Caco-2 (cell line): ENCODE data around the gene CTSD. TPM values are rescaled to one million over a fixed set of nuclear protein-coding genes. Genes with fewer than 3 reads are reported as not detected.

Source experiments
- BruUV-seq: library from RNA; stranded (reverse); fragments of 400-500 nt; replicated peaks from 2 replicates; lab custom pipeline; 2021; lab: Mats Ljungman, UMichigan
- CTCF ChIA-PET: fragments of 300-600 bp; sonication (Branson Sonifier 250); formaldehyde crosslinking; loops from one replicate; lab custom pipeline; 2022; ENCODE audit warnings: antibody characterized with exemption; lab: Charles Lee
- POLR2A ChIA-PET: fragments of 300-600 bp; sonication (Branson Sonifier 250); formaldehyde crosslinking; loops from one replicate; lab custom pipeline; 2022; ENCODE audit warnings: antibody characterized with exemption; lab: Charles Lee
- DNase-seq, 2 experiments: peaks; one replicate each; pipeline versions ENCODE4 v3.0.0 to v3.0.0-alpha.2; 2020 to 2022
- H3K27me3 ChIP-seq: replicated peaks from 2 replicates; pipeline ENCODE4 v1.6.0; 2011; ENCODE audit warnings: low read length; ENCODE audit not compliant: control insufficient read depth, insufficient read depth
- H3K36me3 ChIP-seq: 2 replicates; pipeline ENCODE4 v1.5.1; 2011; ENCODE audit warnings: low read length; ENCODE audit not compliant: control insufficient read depth, insufficient read depth
- H3K4me1 ChIP-seq: fragments of 250-450 bp; sonication (Bioruptor Pico); 2 replicates; pipeline ENCODE4 v1.5.1; 2020; ENCODE audit warnings: mild to moderate bottlenecking
- H3K4me3 ChIP-seq: 2 replicates; pipeline ENCODE4 v1.5.1; 2011; ENCODE audit warnings: low read depth, mild to moderate bottlenecking, control low read depth, low read length
- H3K9me3 ChIP-seq: fragments of 250-450 bp; sonication (Bioruptor Pico); 2 replicates; pipeline ENCODE4 v1.5.1; 2020; ENCODE audit warnings: mild to moderate bottlenecking, moderate library complexity
- H3K27ac Mint-ChIP-seq: one replicate; pipeline ENCODE4 v1.8.0; 2022; ENCODE audit warnings: mixed read lengths; ENCODE audit not compliant: unreplicated experiment
- H3K27me3 Mint-ChIP-seq: one replicate; pipeline ENCODE4 v1.8.0; 2022; ENCODE audit warnings: mixed read lengths; ENCODE audit not compliant: insufficient read depth, unreplicated experiment
- H3K36me3 Mint-ChIP-seq: one replicate; pipeline ENCODE4 v1.8.0; 2022; ENCODE audit warnings: mild to moderate bottlenecking, mixed read lengths; ENCODE audit not compliant: insufficient read depth, unreplicated experiment
- H3K4me1 Mint-ChIP-seq: one replicate; pipeline ENCODE4 v1.8.0; 2022; ENCODE audit warnings: low read depth, mixed read lengths; ENCODE audit not compliant: unreplicated experiment
- H3K4me3 Mint-ChIP-seq: one replicate; pipeline ENCODE4 v1.8.0; 2022; ENCODE audit warnings: mild to moderate bottlenecking, moderate library complexity, mixed read lengths; ENCODE audit not compliant: unreplicated experiment
- H3K9me3 Mint-ChIP-seq: one replicate; pipeline ENCODE4 v1.8.0; 2022; ENCODE audit warnings: mixed read lengths; ENCODE audit not compliant: unreplicated experiment
- intact Hi-C: fragments of 100-400 bp; cut with micrococcal nuclease; formaldehyde crosslinking; loops from one replicate; pipeline ENCODE4 v1.10.0; 2022; ENCODE audit not compliant: unreplicated experiment
- total RNA-seq: library from RNA; stranded (reverse); gene quantifications from 2 replicates; pipeline ENCODE4 v1.2.3, GENCODE V29; 2022
- TF ChIP-seq, protein P1 (sequence below), 2 experiments: fragments of 200-600 bp in 1 of 2; IDR thresholded peaks; 1 replicate in 1 of 2; 2 replicates in 1 of 2; pipeline versions ENCODE4 v1.5.1 to v1.8.0; 2011 to 2022; ENCODE audit warnings: antibody characterized with exemption in 1 of 2, control low read depth in 1 of 2, inconsistent platforms in 1 of 2, low read depth in 1 of 2, low read length in 1 of 2, mild to moderate bottlenecking in 1 of 2, moderate library complexity in 1 of 2; ENCODE audit not compliant: insufficient read depth in 1 of 2, severe bottlenecking in 1 of 2, unreplicated experiment in 1 of 2

Gene CTSD
- total RNA-seq, 1 experiment from 2014 or later, result 335 TPM

DNA sequence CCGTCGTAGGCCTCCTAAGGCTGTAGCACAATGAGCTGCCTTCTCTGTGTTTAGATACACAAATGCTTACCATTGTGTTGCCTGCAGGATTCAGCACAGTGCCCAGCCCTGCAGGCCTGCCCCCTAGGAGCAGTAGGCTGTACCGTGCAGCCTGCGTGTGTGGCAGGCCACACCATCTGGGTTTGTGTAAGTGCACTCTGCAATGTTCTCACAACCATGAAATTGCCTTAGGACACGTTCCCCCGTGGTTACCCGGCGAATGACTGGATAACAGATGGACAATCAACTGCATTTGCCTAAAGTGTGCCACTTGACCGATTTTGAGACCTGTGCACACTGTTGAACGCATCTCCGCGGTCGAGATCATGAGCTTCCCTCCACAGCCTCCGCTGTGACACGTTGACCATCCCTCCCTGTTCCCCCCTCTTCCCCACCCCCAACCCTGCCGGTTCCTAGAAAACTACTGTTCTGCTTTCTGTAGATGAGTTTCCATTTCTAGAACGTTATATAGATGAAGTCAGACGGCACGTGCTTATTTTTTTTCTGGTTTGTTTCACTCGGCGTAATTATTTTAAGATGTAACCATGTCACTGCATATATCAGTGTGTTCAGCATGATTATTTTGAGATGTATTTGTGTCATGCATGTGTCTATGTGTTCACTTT lies 22.2 kb upstream of the CTSD start:
- H3K36me3 ChIP-seq, result no peaks in the 10 kb centered on the region
- Mint-ChIP-seq H3K9me3 (no peaks in the 10 kb centered on the region), H3K27me3 (no peaks in the 10 kb centered on the region), H3K27ac (no peak overlapping the region), H3K4me3 (no peak overlapping the region), H3K4me1 (no peaks in the 10 kb centered on the region), H3K36me3 (no peaks in the 10 kb centered on the region)
- POLR2A ChIA-PET, result interaction anchor here (0.5 kb wide), 1 partner anchor 14 kb away, joined by 5 read pairs; no protein-coding TSS in a partner anchor
- BruUV-seq, result no TSS peak
- no peaks in the 10 kb centered on the region for H3K27me3 ChIP-seq
- TF ChIP-seq, protein P1, sequence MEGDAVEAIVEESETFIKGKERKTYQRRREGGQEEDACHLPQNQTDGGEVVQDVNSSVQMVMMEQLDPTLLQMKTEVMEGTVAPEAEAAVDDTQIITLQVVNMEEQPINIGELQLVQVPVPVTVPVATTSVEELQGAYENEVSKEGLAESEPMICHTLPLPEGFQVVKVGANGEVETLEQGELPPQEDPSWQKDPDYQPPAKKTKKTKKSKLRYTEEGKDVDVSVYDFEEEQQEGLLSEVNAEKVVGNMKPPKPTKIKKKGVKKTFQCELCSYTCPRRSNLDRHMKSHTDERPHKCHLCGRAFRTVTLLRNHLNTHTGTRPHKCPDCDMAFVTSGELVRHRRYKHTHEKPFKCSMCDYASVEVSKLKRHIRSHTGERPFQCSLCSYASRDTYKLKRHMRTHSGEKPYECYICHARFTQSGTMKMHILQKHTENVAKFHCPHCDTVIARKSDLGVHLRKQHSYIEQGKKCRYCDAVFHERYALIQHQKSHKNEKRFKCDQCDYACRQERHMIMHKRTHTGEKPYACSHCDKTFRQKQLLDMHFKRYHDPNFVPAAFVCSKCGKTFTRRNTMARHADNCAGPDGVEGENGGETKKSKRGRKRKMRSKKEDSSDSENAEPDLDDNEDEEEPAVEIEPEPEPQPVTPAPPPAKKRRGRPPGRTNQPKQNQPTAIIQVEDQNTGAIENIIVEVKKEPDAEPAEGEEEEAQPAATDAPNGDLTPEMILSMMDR (IDR thresholded peaks at IDR 0.05; ENCODE audit: insufficient read depth in 1 of 2, low read depth in 1 of 2, low read length in 1 of 2, severe bottlenecking in 1 of 2, unreplicated experiment in 1 of 2), result no peak
- H3K4me1 ChIP-seq, result no peaks in the 10 kb centered on the region
- CTCF ChIA-PET, result interaction anchor here (0.6 to 1.3 kb wide), 3 partner anchors 29 to 150 kb away, joined by 3 to 4 read pairs (median 3); no protein-coding TSS in a partner anchor
- H3K4me3 ChIP-seq, result no peak overlapping the region
- no peaks in the 10 kb centered on the region for H3K9me3 ChIP-seq
- no peak for DNase-seq
- intact Hi-C loops, result no loop called here

DNA sequence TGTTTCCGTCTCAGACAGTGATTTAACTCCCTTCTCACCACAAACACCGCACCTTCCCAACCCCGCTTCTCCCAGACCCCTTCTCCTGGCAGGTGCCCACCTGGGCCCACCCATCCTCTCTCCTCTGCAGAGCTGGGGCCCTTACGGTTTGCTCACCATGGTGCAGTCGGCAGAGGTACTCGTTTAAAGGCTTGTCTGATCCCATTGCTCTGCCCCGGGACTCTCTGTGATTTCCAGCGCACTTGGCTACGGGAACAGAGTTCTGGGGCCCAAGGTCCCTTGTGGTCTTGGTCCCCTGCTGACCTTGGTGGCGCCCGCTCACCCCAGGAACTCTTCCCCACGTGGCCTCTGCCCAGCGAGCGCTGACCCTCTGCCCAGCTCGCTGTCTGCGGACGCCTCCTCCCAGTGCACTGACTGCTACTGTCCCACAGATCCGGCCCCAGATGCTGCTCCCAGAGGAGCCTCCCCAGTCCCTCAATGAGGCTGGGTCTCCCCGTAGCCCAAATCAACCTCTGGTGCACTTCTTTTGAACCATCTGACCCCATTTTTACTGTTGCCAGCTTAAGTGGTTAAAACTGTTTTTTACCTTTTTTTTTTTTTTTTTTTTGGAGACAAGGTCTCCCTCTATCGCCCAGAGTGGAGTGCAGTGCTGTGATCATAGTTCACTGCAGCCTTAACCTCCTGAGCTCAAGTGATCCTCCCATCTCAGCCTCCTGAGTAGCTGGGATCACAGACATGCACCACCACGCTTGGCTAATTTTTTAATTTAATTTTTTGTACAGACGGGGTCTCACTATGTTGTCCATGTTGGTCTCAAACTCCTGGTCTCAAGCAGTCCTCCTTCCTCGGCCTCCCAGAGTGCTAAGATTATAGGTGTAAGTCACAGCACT lies 21.3 kb upstream of the CTSD start:
- no peaks in the 10 kb centered on the region for H3K36me3 Mint-ChIP-seq
- POLR2A ChIA-PET, result interaction anchor here (0.5 kb wide), 1 partner anchor 13 kb away, joined by 5 read pairs; no protein-coding TSS in a partner anchor
- no peaks in the 10 kb centered on the region for H3K27me3 Mint-ChIP-seq
- Histone ChIP-seq H3K36me3 (no peaks in the 10 kb centered on the region), H3K27me3 (no peaks in the 10 kb centered on the region), H3K4me1 (no peaks in the 10 kb centered on the region), H3K4me3 (no peak overlapping the region), H3K9me3 (no peaks in the 10 kb centered on the region)
- no peak for DNase-seq
- H3K9me3 Mint-ChIP-seq, result no peaks in the 10 kb centered on the region
- intact Hi-C loops, result no loop called here
- no TSS peak for BruUV-seq
- H3K4me3 Mint-ChIP-seq, result no peak overlapping the region
- TF ChIP-seq, protein P1 (IDR thresholded peaks at IDR 0.05; ENCODE audit: insufficient read depth in 1 of 2, low read depth in 1 of 2, low read length in 1 of 2, severe bottlenecking in 1 of 2, unreplicated experiment in 1 of 2), result no peak
- H3K4me1 Mint-ChIP-seq, result no peaks in the 10 kb centered on the region
- CTCF ChIA-PET, result interaction anchor here (0.6 to 0.7 kb wide), 3 partner anchors 28 to 149 kb away, joined by 3 read pairs; no protein-coding TSS in a partner anchor
- H3K27ac Mint-ChIP-seq, result no peak overlapping the region

DNA sequence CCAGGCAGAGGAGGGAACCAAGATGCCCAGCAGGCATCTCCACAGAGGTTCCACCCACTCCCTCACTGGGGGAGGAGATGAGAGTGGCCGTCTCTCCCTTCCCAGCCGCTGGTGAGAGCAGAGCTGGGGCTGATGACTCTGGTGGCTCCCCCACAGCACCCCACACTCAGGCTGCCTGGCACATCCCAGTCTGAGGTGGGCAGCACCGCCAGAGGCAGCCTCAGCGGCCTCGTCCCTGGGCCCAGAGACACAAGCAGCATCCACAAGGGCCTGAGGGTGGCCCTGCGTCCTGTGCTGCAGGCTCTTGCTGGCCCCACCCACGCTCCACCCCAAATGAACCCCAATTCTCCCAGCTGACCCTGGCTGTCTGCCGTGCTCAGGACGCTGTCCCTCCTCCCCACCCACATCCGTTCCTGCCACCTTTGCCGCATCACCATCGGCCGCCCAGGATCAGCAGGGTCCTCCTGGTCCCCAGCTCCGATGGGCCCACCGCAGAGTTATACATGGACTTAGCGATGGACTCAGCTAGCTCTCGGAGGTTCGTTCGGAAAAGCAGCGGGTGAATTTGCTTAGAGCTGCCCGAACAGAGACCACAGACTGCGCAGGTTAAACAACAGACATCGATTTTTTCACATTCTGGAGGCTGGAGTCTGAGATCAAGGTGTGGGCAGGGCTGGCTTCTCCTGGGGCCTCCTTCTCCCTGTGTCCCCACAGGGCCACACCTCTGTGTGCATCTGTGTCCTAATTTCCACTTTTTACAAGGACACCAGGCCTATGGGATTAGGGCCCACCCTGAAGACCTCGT lies 20.2 kb upstream of the CTSD start:
- Histone ChIP-seq H3K4me3 (no peak overlapping the region), H3K9me3 (no peaks in the 10 kb centered on the region), H3K27me3 (no peaks in the 10 kb centered on the region), H3K36me3 (no peaks in the 10 kb centered on the region), H3K4me1 (no peaks in the 10 kb centered on the region)
- ChIA-PET POLR2A (no interaction called here), CTCF (no interaction called here)
- H3K4me3 Mint-ChIP-seq, result no peak overlapping the region
- no peak overlapping the region for H3K27ac Mint-ChIP-seq
- H3K4me1 Mint-ChIP-seq, result no peaks in the 10 kb centered on the region
- intact Hi-C loops, result no loop called here
- DNase-seq, result no peak
- no peaks in the 10 kb centered on the region for H3K9me3 Mint-ChIP-seq
- no peaks in the 10 kb centered on the region for H3K36me3 Mint-ChIP-seq
- H3K27me3 Mint-ChIP-seq, result no peaks in the 10 kb centered on the region
- BruUV-seq, result no TSS peak
- TF ChIP-seq, protein P1 (IDR thresholded peaks at IDR 0.05; ENCODE audit: insufficient read depth in 1 of 2, low read depth in 1 of 2, low read length in 1 of 2, severe bottlenecking in 1 of 2, unreplicated experiment in 1 of 2), result no peak
